GM19023 (cell line): Measurements from ENCODE around the gene CTNNBL1.
"Not testable (repeated sequence)": the region's sequence is repeated elsewhere in the genome, so short reads cannot be mapped to it uniquely, and the experiment has no call there.

Experiments used
- ATAC-seq: cut with Tn5 transposase; IDR thresholded peaks from one replicate; pipeline ENCODE4 v1.9.1; 2021; ENCODE audit warnings: mild to moderate bottlenecking, moderate library complexity; ENCODE audit not compliant: unreplicated experiment

CTNNBL1 gene

DNA sequence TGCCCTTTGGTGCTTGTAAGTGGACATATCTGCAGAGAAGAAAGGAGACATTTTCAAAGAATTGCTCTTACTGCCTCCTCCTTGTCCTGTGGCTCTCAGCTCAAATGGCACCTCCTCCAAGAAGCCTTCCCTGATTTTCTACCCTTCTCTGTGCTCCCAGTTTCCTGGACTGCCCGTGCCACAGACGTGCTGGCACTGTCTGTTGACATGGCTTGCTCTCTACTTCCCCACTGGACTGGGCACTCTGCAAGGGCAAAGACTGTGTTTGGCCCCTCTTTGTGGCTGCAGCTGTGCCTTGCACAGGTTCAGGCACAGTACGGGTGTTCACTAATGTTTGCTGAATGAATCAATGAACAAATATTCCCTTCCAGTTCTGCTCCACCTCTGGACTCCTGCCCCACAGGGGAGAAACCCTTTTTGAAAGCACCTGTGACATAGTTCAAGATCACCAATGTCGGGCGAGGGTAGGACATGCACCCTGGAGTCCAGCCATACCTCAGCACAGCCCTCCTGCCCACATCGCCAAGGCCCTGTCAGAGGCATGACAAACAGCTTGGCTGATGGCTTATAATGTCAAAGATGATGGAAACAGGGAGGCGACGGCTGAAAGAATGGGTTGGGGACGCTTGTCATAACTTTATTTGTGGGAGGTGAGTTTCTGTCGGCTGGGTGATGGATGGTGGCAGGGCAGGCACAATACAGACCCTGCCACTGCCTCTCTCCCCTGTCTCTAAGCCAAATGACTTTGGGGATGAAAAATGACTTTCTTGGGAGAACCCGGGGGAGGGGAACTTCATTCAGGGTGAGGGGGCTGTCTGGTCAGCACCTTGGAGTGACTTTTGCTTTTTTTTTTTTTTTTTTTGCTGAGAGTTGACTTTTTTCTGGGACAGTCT lies 15.6 kb upstream of the CTNNBL1 start:
- no peak for ATAC-seq

DNA sequence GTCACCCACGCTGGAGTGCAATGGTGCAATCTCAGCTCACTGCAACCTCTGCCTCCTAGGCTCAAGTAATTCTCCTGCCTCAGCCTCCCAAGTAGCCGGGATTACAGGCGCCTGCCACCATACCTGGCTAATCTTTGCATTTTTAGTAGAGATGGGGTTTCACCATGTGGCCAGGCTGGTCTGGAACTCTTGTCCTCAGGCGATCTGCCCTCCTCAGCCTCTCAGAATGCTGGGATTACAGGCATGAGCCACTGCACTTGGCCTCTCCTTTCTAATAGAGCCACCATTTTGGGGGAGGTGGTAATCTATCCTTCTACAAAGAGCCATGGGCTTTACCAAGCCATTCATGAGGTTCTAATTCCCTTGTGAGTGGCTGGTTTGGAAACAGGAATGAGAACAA lies 14.1 kb upstream of the CTNNBL1 start:
- not testable (repeated sequence) for ATAC-seq

DNA sequence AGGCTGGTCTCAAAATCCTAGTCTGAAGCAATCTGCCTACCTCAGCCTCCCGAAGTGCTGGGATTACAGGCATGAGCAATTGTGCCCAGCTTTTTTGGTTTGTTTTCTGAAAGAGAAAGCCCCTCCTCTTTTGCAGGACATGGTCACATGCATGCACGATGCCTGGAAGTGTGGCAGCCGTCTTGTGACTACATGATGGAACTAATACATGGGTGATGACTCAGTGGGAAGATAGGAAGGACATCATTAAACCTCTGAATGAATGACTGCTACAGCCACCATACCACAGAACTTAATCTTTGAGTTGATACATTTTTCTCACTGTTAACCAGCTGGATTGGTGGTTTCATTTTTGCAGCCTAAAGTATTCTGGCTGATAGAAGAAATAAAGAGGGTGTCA lies 13.4 kb upstream of the CTNNBL1 start:
- no peak for ATAC-seq

DNA sequence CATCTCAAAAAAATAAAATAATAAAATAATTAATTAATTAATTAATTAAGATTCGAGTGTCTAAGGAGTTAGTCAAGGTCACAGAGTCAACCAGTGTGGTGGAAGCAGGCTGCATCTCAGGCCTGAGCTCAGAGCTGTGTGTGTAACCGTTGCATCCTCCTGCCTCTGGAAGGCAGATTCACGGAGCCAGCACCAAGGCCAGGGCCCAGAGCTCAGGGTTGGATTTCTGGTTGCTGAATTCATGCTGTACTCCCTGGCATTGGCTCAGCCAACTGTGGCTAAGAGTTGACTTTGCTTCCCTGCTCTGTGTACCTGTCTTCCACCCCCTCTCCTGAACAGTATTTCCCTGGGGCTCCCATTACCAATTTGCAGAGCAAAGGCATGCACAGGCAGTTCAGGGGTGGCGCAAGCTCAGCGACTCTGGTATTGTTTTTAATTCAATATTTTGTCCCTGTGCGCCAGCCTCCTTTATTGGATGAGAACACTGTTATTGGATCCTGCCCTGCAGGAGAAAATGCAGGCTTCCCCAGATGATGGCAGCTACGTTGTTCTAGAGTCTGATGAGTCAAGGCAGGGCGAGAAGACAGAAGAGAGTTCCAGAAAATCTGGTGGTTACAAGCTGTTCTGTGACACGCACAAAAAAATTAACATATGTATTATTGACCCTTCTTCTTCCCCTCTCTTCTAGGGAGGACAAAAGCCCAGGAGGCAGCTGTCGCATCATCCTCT lies 12.3 kb upstream of the CTNNBL1 start:
- no peak for ATAC-seq

DNA sequence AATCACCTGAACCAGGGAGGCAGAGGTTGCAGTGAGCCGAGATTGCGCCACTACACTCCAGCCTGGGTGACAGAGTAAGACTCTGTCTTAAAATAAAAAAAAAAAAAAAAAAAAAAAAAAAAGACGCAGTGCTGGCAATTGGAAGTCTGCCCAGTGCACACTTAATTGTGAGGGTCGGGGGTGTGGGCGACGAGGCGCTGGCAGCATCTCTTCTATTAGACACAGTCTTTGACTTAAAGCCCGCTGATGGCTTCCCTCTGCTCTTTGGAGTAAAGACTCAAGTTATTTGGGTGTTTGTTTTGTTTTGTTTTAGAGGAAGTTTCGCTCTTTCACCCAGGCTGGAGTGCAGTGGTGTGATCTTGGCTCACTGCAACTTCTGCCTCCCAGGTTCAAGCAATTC lies 10.7 kb upstream of the CTNNBL1 start:
- ATAC-seq, result not testable (repeated sequence)

DNA sequence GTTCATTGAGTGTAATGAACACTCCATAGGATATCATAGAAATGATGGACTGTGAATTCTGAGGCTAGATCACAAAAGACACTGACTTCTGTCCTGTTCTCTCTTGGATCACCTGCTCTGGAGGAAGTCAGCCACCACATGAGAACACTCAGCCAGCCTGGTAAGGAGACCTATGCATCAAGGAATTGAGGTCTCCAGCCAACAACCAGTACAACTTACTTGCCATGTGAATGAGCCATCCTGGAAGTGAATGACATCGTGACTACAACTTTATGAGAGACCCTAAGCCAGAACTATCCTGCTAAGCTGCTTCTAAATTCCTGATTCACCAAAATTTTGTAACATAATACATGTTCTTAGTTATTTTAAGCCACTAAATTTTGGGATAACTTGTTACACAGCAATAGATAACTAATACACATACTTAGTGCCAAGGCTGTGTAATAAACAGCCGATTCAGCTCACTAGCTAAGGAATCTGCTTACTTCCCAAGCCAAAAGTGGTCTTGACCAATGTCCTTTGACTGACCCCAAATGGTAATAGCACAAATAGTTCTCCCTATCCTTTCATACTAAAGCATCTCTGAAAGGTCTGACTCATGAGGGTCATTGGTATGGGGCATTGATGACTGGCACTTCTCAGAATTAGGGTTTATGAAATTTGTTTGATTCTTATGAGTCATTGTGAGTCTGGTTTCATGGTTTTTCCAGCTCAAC lies 6.9 kb upstream of the CTNNBL1 start:
- no peak for ATAC-seq

DNA sequence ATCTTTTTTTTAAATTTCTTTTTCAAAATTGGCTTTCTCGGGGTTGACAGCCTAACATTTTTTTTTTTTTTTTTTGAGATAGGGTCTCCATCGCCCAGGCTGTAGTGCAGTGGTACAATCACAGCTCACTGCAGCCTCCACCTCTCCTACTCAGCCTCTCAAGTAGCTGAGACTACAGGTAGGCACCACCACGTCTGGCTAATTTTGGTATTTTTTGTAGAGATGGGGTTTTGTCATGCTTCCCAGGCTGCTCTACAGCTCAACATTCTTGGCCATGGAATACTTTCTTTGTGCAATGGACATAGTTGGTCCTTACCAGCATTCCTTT lies 6.4 kb upstream of the CTNNBL1 start:
- ATAC-seq, result no peak

DNA sequence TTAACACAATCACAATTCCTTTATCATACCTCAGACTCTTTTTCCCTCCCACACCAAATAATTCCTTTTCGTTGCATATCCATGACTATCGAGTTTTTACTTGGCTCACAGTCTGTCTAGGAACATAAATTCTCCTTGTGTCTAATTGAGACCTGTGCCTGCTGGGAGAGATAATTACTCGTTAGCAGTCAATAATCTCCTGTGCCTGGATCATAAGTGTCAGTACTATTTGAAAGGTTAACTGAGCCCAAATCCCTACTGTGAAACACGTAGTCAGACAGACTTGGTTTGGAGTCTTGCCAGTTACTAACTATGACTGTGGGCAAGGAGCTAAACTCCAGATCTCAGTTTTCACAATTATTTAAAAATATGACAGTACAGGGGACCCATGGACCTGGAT lies 5.7 kb upstream of the CTNNBL1 start:
- ATAC-seq, result no peak

DNA sequence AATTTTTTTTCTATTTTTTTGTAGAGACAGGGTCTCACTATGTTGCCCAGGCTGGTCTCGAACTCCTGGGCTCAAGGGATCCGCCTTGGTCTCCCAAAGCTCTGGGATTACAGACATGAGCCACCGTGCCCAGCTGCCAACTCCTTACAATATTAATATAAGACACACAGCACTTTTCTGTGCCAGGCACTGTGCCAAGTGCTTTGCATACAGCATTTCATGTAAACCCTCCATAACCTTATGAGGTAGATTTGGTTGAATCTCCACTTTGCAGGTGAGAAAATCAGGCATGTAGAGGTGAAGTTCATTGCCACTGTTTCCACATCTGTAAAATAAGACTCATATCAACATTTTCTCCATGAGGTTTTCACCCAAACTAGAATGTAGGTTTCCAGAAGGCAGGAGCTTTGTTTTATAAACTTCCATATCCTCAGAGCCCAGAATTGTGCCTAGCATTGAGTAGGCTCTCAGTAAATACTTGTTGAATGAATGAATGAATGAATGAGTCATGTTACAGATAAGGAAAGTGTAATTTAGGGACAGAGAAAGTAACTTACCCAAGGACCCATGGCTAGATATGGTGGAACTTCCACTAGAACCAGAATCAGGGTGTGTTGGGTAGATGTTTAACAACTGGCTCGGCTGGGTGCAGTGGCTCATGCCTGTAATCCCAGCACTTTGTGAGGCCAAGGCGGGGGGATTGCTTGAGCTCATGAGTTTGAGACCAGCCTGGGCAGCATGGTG lies 3.0 kb upstream of the CTNNBL1 start:
- no peak for ATAC-seq

DNA sequence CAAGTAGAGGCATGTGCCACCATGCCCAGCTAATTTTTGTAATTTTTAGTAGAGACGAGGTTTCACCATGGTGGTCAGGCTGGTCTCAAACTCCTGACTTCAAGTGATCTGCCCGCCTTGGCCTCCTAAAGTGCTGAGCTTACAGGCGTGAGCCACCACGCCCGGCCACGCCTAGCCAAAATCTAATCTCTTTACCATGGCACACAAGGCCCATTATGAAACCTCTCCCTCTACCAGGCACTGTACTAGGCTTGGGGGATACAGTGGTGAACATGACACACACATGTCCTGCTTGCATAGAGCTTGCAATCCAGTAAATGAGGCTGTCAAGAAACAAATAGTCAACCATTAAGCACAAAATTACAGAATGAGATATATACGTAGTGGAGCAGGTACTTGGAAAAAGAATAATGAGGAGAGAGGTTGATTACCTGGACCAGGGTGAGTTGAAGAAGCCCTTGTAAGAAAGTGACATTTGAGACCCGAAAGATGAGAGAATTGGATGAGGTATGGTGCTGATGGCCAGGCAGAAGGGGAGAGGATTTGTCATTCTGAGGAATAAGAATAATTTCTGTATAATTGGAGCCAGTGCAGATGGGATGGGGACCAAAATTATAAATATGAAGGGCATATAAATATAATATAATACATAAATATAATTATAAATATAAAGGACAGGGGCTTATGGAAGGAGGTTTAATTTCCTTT lies 1.2 kb upstream of the CTNNBL1 start:
- no peak for ATAC-seq

DNA sequence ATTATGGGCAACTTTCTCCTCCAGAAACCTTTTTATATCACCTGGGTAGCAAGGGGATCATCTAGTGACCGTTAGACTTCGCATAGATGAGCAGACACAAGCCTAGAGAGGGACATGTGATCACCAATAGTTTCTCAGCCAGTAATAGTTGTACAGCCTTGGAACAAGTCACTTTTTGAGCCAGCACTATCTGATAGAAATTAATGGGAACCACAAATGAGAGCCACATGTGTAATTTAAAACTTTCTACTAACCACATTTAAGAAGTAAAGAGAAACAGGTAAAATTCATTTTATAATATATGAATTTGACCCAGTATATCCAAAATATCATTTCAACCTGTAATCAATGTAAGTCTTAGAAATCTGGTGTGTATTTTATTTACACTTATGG lies 592 bp upstream of the CTNNBL1 start:
- no peak for ATAC-seq

DNA sequence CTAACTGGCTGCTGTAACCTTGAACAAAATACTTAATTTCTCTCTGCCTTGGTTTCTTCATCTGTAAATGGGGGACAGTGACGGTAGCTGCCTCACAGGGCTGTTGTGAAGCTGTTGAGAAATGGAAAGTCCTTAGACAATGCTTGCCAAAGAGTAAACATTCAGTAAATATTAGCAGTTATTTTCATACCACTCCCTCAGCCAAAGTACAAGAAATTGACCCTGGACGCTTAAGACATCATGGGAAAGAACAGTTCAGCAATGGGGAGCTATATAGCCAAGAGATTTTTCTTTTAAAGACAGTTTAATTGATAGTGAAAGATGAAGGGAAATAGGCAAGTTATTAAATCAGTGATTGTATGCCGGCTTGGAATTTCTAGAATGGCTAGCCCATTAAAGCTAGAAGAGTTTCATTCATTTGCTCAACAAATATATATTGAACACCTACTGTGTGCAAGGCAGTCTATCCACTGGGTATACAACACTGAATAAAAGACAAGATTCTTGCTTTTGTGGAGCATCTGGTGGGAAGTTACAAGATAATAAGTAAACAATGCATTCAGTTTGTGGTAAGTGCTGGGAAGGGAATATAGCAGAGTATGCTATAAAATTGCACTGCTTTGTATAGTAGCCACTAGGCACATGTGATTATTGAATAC lies 2.0 kb downstream of the CTNNBL1 start:
- ATAC-seq, result no peak

DNA sequence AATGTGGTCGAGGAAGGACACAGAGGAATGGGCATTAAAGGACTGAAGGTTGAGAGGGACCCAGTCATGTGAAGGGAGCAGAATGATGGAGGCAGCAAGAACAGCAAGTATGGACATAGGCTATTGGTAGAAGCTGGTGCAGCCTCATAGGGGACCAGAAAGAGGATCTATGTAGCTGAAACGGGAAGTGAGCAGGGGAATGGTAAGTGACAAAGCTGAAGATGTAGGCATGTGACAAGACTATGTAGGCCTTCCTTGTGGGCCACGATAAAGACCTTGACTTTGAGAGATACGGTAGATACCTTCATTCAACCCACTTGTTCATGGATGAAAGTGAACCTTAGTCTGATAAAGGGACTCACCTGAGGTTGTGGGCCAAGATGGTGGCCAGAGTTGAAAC lies 3.5 kb downstream of the CTNNBL1 start:
- ATAC-seq, result peak; percentile 40

DNA sequence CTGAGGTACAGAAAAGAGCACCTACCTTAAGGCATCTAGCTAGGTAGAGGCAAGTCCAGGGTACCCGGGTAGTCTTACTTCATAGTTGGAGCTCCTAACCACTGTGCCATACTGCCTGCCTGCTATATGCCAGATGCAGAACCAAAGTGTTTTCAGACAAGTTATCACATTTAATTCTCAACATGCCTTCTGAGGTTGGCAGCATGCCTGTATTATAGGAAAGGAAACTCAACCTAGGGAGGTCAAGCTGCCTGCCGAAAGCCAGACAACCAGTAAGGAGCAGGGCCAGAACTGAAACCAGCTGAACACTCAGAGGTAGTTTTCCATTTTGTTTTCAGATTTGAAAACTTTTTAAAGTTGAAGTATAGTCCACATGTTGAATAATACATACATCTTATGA lies 5.4 kb downstream of the CTNNBL1 start:
- no peak for ATAC-seq

DNA sequence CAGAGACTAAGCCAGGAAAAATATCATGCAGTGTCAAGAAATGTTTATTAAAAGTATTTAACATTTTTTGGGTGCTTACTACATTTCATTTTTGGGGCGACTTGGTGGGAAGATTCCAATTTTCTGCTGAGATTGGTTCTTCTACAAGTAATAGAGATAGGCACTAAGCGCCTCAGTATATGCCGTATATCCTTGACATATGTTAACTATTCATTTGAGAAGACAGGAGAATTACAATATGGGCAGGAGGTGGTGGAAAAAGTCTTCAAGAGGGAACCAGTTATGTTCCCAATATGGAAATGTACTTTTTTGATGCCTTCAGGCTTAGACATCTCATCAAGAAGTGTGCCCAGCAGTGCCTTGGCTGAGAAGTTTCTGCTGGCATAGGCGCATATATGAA lies 6.5 kb downstream of the CTNNBL1 start:
- ATAC-seq, result no peak

DNA sequence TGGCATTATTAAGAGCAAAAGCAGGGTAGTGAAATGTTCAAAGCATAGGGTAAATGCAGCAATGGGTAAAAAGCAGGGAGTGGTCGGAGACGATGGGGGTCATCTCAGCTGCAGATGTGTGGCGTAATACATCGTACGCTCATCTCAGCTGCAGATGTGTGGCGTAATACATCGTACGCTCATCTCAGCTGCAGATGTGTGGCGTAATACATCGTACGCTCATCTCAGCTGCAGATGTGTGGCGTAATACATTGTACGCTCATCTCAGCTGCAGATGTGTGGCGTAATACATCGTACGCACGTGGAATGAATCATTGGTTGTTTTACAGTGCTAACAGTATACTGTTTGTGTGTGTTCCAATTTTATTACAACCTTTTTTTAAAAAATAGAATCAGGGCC lies 7.8 kb downstream of the CTNNBL1 start:
- ATAC-seq, result not testable (repeated sequence)

DNA sequence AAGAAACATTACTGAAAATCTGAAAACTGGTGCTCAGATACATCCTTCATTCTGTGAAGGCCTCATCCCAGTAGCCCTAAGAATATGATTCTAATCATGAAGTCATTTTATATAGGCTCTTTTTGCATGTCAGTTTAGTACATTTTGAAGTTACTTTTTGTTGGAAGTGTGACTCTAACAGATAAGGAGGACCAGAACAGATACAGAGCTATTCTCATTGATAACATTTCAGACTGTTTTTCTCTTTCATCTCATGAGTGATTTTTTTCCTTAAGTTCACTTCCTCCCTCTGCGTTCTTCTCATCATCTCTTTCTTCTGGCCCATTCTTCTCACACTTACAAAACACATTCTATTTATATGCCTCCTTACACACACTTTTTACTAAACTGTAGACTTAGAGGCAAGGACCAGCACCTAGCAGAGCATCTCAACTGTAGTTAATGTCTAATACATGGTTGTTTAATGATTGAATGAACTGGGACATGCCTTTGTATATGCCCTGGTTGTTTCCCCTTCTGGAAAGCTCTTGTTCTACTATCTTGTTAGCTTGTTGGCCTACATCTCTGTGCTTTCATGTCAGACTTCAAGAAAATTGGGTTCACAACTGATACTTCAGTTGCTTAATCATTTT lies 8.7 kb downstream of the CTNNBL1 start:
- no peak for ATAC-seq

DNA sequence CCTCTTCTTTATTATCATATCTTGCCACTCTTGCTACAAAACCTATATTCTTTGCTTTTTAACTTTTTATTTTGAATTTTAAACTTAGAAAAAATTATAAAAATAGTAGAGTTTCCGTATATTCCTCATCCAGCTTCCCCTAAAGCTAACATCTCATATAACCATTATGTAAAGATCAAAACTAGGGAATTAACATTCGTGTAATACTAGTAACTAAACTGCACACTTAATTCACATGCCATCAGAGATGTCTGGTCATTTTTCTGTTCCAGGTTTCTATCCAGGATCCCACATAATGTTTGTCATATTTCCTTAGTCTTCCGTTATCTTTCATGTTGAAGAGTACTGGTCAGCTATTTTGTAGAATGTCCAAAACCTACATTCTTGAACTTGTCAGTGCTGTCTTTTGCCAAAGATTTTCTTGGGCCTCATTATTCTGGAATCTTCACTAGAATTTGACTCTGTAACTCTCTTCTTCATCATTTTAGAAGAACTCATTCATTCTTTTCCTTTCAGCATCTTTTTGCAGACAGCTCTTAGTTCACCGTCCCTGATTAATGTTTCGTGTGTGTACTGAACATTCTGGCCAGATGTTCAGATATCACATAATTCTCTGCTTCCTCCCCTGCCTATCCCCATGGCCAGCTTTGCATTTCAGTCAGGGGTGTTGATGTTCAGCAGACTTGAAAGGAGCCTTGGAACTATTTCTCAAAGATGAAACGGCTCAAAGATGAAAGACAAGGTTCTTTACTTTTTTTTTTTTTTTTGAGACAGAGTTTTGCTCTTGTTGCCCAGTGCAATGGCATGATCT lies 9.4 kb downstream of the CTNNBL1 start:
- ATAC-seq, result no peak

DNA sequence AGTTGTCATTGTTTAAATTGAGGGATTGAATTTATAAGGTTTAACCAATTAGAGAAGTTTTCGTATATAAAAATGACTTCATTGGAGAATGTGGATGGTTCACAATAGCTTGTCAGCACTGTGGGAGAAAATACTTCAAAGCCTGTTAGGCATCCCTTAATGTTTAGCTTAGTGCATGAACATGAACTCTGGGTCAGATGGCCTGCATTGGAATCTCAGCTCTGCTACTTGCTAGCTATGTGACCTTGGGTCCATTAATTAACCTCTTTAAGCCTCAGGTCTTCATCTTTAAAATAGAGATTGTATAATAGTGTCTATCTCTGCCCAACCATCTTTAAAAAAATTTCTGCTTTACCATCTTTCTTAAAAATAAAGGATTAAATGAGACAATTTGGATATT lies 11.1 kb downstream of the CTNNBL1 start:
- no peak for ATAC-seq
